Loucy (cell line): ENCODE results near the gene MCU.

Experiments
- EZH2phosphoT487 ChIP-seq: fragments of 200-600 bp; IDR thresholded peaks from 2 replicates; pipeline ENCODE4 v1.6.1; 2018; ENCODE audit warnings: antibody characterized with exemption, mild to moderate bottlenecking, moderate library complexity, borderline replicate concordance
- TF ChIP-seq, protein P1 (sequence below): fragments of 200-600 bp; sonication (generic); conservative IDR thresholded peaks from 2 replicates; pipeline ENCODE4 v1.5.1; 2014; ENCODE audit warnings: mild to moderate bottlenecking, antibody characterized with exemption, low read length

DNA sequence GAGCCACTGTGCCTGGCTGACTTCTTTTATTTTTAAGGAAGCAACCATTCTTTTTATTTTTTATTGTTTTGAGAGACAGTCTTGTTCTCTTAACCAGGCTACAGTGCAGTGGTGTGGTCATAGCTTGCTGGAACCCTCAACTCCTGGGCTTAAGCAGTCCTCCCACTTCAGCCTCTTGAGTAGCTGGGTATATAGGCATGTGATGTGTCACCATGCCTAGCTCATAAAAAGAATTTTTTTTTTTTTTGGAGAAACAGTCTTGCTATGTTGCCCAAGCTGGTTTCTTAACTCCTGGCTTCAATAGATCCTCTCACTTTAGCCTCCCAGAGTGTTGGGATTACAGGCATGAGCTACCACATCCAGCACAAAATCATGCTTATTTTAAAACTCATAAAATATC lies 5.8 kb downstream of the MCU start:
- TF ChIP-seq, protein P1, sequence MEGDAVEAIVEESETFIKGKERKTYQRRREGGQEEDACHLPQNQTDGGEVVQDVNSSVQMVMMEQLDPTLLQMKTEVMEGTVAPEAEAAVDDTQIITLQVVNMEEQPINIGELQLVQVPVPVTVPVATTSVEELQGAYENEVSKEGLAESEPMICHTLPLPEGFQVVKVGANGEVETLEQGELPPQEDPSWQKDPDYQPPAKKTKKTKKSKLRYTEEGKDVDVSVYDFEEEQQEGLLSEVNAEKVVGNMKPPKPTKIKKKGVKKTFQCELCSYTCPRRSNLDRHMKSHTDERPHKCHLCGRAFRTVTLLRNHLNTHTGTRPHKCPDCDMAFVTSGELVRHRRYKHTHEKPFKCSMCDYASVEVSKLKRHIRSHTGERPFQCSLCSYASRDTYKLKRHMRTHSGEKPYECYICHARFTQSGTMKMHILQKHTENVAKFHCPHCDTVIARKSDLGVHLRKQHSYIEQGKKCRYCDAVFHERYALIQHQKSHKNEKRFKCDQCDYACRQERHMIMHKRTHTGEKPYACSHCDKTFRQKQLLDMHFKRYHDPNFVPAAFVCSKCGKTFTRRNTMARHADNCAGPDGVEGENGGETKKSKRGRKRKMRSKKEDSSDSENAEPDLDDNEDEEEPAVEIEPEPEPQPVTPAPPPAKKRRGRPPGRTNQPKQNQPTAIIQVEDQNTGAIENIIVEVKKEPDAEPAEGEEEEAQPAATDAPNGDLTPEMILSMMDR = no peak
- TF ChIP-seq EZH2phosphoT487 = no peak
